HG02970 (cell line): ENCODE data around the gene ADAMTSL1.

Experiments used
- ATAC-seq: cut with Tn5 transposase; IDR thresholded peaks from one replicate; pipeline ENCODE4 v1.9.1; 2021; ENCODE audit warnings: mild to moderate bottlenecking, moderate library complexity, moderate number of reproducible peaks; ENCODE audit not compliant: unreplicated experiment, low FRiP score

Gene ADAMTSL1

GRCh38 chr9:18722882-18723281 is 248.9 kb downstream of the ADAMTSL1 start:
- ATAC-seq, result no peak

GRCh38 chr9:18723366-18723765 is 249.4 kb downstream of the ADAMTSL1 start:
- no peak for ATAC-seq

- no peak for ATAC-seq
These were observed 252.6 kb downstream of the ADAMTSL1 start for GRCh38 chr9:18726546-18726945.

- ATAC-seq, result no peak
These were observed 254.0 kb downstream of the ADAMTSL1 start for GRCh38 chr9:18727904-18728303.

GRCh38 chr9:18728642-18729041 is 254.7 kb downstream of the ADAMTSL1 start:
- no peak for ATAC-seq

GRCh38 chr9:18730241-18730640 is 256.3 kb downstream of the ADAMTSL1 start:
- no peak for ATAC-seq

- ATAC-seq, result no peak
These were observed 265.2 kb downstream of the ADAMTSL1 start for GRCh38 chr9:18739127-18739526.

- ATAC-seq, result no peak
These were observed 265.8 kb downstream of the ADAMTSL1 start for GRCh38 chr9:18739641-18740318.

GRCh38 chr9:18741359-18741758 is 267.4 kb downstream of the ADAMTSL1 start:
- no peak for ATAC-seq

GRCh38 chr9:18741945-18742344 is 268.0 kb downstream of the ADAMTSL1 start:
- no peak for ATAC-seq

- ATAC-seq, result no peak
These were observed 269.5 kb downstream of the ADAMTSL1 start for GRCh38 chr9:18743421-18743820.

GRCh38 chr9:18743971-18744370 is 270.0 kb downstream of the ADAMTSL1 start:
- no peak for ATAC-seq

- ATAC-seq, result no peak
These were observed 271.8 kb downstream of the ADAMTSL1 start for GRCh38 chr9:18745710-18746109.

- no peak for ATAC-seq
These were observed 272.7 kb downstream of the ADAMTSL1 start for GRCh38 chr9:18746631-18747030.

GRCh38 chr9:18747595-18747994 is 273.6 kb downstream of the ADAMTSL1 start:
- ATAC-seq, result no peak

GRCh38 chr9:18748251-18748701 is 274.3 kb downstream of the ADAMTSL1 start:
- no peak for ATAC-seq

GRCh38 chr9:18749711-18750110 is 275.8 kb downstream of the ADAMTSL1 start:
- ATAC-seq, result no peak

GRCh38 chr9:18753904-18754303 is 280.0 kb downstream of the ADAMTSL1 start:
- ATAC-seq, result no peak

GRCh38 chr9:18754537-18754936 is 280.6 kb downstream of the ADAMTSL1 start:
- ATAC-seq, result no peak

GRCh38 chr9:18755263-18755662 is 281.3 kb downstream of the ADAMTSL1 start:
- ATAC-seq, result no peak

GRCh38 chr9:18756712-18757125 is 282.8 kb downstream of the ADAMTSL1 start:
- ATAC-seq, result no peak

GRCh38 chr9:18759827-18760226 is 285.9 kb downstream of the ADAMTSL1 start:
- no peak for ATAC-seq
